Chondrocyte (in vitro differentiated cells): ENCODE data around the gene KCNK18. TPM values are rescaled to one million over a fixed set of nuclear protein-coding genes. Genes with fewer than 3 reads are reported as not detected.

Source experiments
- DNase-seq: peaks from one replicate; pipeline ENCODE4 v3.0.0; 2021; ENCODE audit warnings: mixed read lengths, low spot score
- H3K27ac Mint-ChIP-seq: one replicate; pipeline ENCODE4 v1.8.0; 2021; ENCODE audit warnings: mild to moderate bottlenecking, moderate library complexity, mixed read lengths; ENCODE audit not compliant: unreplicated experiment
- H3K27me3 Mint-ChIP-seq: 2 replicates; pipeline ENCODE4 v1.8.0; 2021; ENCODE audit warnings: low read depth, mixed read lengths
- H3K36me3 Mint-ChIP-seq: 2 replicates; pipeline ENCODE4 v1.8.0; 2021; ENCODE audit warnings: low read depth, mixed read lengths
- H3K4me1 Mint-ChIP-seq: 2 replicates; pipeline ENCODE4 v1.8.0; 2021; ENCODE audit warnings: low read depth, mild to moderate bottlenecking, mixed read lengths
- H3K4me3 Mint-ChIP-seq: one replicate; pipeline ENCODE4 v1.8.0; 2021; ENCODE audit warnings: mild to moderate bottlenecking, moderate library complexity, mixed read lengths; ENCODE audit not compliant: unreplicated experiment
- H3K9me3 Mint-ChIP-seq: 2 replicates; pipeline ENCODE4 v1.8.0; 2021; ENCODE audit warnings: low read depth, mixed read lengths
- total RNA-seq: library from RNA; stranded (reverse); gene quantifications from 3 replicates; pipeline ENCODE4 v1.2.1, GENCODE V29; 2021
- TF ChIP-seq, protein P1 (sequence below): fragments of 200-600 bp; sonication (generic); IDR thresholded peaks from 2 replicates; pipeline ENCODE4 v1.5.0; 2021; ENCODE audit warnings: antibody characterized with exemption, mild to moderate bottlenecking, moderate library complexity

The KCNK18 gene
- total RNA-seq, 1 donor from 2014 or later, result not detected

DNA sequence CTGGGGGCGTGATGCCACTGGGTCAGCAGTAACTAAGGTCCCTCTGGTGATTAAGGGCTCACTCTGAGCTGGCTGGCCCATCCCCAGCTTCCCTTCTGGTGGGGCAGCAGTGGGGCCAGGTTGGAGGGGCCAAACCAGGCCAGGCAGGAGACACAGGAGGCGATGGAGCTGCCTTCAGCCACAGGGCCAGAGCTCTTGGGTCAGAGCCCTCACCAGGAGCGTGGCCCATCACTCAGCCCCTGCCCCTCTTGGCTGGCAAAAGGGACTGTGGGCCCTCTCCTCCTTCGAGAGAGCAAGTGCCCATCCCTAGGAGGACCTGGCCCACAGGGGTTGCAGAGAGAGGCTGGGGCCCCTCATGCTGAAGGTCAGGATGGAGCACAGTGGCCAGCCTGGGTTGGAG is 4.5 kb downstream of the KCNK18 start:
- TF ChIP-seq, protein P1, sequence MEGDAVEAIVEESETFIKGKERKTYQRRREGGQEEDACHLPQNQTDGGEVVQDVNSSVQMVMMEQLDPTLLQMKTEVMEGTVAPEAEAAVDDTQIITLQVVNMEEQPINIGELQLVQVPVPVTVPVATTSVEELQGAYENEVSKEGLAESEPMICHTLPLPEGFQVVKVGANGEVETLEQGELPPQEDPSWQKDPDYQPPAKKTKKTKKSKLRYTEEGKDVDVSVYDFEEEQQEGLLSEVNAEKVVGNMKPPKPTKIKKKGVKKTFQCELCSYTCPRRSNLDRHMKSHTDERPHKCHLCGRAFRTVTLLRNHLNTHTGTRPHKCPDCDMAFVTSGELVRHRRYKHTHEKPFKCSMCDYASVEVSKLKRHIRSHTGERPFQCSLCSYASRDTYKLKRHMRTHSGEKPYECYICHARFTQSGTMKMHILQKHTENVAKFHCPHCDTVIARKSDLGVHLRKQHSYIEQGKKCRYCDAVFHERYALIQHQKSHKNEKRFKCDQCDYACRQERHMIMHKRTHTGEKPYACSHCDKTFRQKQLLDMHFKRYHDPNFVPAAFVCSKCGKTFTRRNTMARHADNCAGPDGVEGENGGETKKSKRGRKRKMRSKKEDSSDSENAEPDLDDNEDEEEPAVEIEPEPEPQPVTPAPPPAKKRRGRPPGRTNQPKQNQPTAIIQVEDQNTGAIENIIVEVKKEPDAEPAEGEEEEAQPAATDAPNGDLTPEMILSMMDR, result no peak
- no peak for DNase-seq
- Mint-ChIP-seq H3K9me3 (peaks cover 4% of the 10 kb centered on the region), H3K27me3 (peaks cover 2% of the 10 kb centered on the region), H3K4me1 (no peaks in the 10 kb centered on the region), H3K4me3 (no peak overlapping the region), H3K36me3 (peaks cover 2% of the 10 kb centered on the region), H3K27ac (no peak overlapping the region)

DNA sequence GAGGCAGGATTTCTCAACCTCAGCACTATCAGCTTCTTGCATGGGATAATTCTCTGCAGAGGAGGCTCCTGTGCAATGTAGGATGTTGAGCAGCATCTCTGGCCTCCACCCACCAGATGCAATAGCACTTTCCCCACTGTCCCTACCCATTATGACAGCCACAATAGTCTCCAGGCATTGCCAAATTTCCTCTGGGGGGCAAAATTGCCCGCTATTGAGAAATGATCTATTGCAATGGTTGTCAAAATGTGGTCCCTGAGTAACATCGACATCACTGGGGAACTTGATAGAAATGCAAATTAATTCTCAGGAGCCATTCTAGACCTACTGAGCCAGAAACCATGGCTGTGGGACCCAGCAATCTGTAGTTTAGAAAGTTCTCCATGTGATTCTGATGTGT is 7.0 kb downstream of the KCNK18 start:
- no peak overlapping the region for H3K27ac Mint-ChIP-seq
- no peaks in the 10 kb centered on the region for H3K4me1 Mint-ChIP-seq
- H3K4me3 Mint-ChIP-seq, result no peak overlapping the region
- peaks cover 4% of the 10 kb centered on the region for H3K9me3 Mint-ChIP-seq
- H3K27me3 Mint-ChIP-seq, result peaks cover 12% of the 10 kb centered on the region
- H3K36me3 Mint-ChIP-seq, result peaks cover 2% of the 10 kb centered on the region
- no peak for DNase-seq
- TF ChIP-seq, protein P1, result no peak

DNA sequence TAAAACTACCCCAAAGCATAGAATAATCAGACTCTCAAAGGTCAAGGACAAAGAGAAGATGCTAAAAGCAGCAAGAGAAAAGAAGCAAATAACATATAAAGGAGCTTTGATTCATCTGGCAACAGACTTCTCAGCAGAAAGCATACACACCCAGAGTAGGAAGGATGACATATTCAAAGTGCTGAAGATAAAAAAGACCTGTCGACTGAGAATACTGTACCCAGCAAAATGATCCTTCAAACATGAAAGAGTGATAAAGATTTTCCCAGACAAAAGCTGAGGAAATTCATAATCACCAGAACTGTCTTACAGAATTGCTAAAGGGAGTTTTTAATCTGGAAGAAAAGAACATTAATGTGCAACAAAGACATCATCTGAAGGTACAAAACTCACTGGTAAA is 14.9 kb downstream of the KCNK18 start:
- H3K4me3 Mint-ChIP-seq, result no peak overlapping the region
- no peak for DNase-seq
- no peak overlapping the region for H3K27ac Mint-ChIP-seq
- peaks cover 7% of the 10 kb centered on the region for H3K4me1 Mint-ChIP-seq
- peaks cover 5% of the 10 kb centered on the region for H3K36me3 Mint-ChIP-seq
- peaks cover 23% of the 10 kb centered on the region for H3K9me3 Mint-ChIP-seq
- peaks cover 70% of the 10 kb centered on the region for H3K27me3 Mint-ChIP-seq
- TF ChIP-seq, protein P1, result no peak

DNA sequence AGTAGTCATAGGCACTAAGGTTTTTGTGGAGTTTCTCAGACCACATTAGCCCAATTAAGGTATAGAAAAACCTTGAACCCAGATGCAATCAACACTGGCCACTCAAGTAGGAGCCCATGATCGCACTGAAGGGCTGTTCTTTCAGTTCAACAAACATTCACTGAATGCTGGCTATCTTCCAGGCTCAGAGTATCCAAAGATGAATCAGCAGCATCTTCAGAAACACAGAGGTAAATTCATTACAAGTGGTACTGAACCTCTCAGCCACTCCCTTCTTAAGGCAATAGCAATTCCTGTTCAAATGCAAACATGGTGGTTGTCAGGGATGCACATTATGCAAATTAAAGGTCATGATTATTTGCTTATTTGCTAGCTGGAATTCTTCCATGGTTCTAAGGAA is 17.1 kb downstream of the KCNK18 start:
- no peak for DNase-seq
- TF ChIP-seq, protein P1, result no peak
- H3K27me3 Mint-ChIP-seq, result peaks cover 69% of the 10 kb centered on the region

DNA sequence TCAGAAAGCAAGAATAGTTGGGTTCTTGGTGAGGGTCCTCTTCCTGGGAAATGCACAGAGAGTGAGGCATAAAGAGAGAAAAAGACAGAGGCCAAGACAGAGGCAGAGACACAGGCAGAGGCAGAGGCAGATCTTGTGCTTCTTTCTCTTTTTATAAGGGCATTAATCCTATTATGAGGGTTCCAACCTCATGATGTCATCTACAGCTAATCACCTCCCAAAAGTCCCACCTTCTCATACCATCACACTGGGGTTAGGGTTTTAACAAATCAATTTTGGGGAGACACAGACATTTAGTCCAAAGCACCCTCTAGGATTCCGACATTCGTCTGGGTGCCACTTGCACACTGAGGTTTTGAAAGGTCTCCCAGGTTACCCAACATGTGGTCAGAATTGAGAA is 17.8 kb downstream of the KCNK18 start:
- peaks cover 62% of the 10 kb centered on the region for H3K27me3 Mint-ChIP-seq
- no peak for DNase-seq
- peaks cover 5% of the 10 kb centered on the region for H3K36me3 Mint-ChIP-seq

More for the DNA sequence above, 17.1 kb downstream of the KCNK18 start:
- peaks cover 5% of the 10 kb centered on the region for H3K36me3 Mint-ChIP-seq
- H3K4me3 Mint-ChIP-seq, result no peak overlapping the region
- peaks cover 23% of the 10 kb centered on the region for H3K9me3 Mint-ChIP-seq
- H3K27ac Mint-ChIP-seq, result no peak overlapping the region
- H3K4me1 Mint-ChIP-seq, result peaks cover 11% of the 10 kb centered on the region

More for the DNA sequence above, 17.8 kb downstream of the KCNK18 start:
- Mint-ChIP-seq H3K9me3 (peaks cover 23% of the 10 kb centered on the region), H3K27ac (no peak overlapping the region), H3K4me3 (no peak overlapping the region), H3K4me1 (peaks cover 11% of the 10 kb centered on the region)
- TF ChIP-seq, protein P1, result no peak
